ENCODE results near the gene HLA-DQA2.

GRCh38 chr6:32775071-32775470 lies 33.9 kb downstream of the HLA-DQA2 start:
- TF ChIP-seq CTCF (IDR thresholded peaks at IDR 0.05): no peak
- no peak for TF ChIP-seq POLR2A (IDR thresholded peaks at IDR 0.05; ENCODE audit: low read depth)
